Fibroblast of peridontal ligament (primary cell): ENCODE data around the gene DCTN3.
"Not testable (repeated sequence)": the region's sequence is repeated elsewhere in the genome, so short reads cannot be mapped to it uniquely, and the experiment has no call there.

Experiments
- DNase-seq: peaks from one replicate; pipeline ENCODE4 v3.0.0-alpha.2; 2010; ENCODE audit errors: extremely low read depth

DCTN3 gene

DNA sequence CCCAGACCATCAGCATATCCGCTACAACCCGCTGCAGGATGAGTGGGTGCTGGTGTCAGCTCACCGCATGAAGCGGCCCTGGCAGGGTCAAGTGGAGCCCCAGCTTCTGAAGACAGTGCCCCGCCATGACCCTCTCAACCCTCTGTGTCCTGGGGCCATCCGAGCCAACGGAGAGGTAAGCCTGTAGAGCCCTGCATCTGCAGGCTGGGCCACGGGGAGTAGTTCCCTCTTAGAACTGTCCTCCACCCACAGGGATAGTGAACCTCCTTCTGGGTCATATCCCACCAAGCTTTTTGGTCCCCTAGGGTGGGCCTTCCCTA is 26.7 kb upstream of the DCTN3 start:
- DNase-seq: no peak

DNA sequence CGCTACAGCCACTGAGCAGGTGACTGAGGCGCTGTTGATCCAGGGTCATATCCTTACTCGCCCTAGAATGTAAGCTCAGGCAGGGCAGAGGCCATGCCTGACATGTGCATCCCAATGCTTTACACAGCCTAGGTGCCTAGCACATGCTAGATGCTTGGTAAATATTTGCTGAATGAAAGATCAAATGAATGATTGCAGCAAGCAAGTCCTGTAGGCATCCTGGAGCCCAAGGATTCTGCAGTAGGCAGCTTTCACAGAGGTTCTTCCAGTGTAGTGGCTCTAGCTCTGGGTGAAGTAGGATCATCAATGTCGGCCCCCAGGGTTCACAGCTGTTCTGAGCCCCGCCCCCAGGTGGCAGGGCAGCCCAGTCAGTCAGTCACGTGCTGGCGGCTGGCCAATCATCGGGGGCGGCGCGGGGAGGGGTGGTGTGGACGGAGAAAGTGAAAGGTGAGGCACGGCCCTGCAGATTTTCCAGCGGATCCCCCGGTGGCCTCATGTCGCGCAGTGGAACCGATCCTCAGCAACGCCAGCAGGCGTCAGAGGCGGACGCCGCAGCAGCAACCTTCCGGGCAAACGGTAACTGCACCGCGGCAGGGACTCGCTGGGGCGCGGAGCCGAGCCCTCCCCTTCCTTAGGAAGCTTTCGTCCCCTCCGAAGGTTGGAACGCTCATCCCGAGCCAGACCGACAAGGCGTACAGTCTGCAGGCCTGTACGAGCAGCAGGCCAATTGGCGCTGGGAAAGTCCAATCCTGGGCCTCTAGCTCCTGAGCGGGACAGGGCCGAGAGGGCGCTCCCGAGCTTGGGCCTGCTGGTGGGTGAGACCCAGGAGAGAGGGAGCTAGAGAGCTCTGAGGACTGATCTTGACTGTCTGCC is 26.2 kb upstream of the DCTN3 start, which contains the start of gene GALT:
TSS of gene GALT (plus strand) at position 465 of the 873 bp plus-strand sequence. CDS start at position 495, 30 bp downstream.
- DNase-seq: peak; percentile 75

DNA sequence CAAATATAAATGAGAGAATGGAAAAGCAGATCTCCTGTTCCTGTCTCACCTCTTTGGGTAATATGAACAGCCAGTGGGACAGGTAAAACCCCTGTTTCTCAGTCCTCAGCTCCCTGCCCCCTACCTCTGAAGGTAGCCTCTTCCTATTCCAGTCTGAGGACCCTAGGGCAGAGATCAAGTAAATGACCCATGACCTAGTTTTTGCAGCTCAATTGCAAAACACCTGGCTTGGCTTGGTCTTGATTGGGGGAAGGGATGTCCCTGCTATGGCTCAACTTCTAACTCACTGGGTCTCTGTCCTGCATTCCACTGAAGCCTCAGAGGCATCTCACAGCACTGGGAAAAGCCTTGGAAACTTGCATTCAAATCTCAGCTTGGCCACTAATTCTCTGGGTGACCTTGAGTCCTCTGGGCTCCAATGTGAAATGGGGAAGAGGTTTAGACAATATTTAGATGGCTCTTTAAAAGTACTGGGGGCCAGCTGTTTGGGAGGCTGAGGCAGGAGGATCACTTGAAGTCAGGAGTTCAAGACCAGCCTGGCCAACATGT is 24.5 kb upstream of the DCTN3 start:
- DNase-seq: no peak

GRCh38 chr9:34642679-34643078 is 22.4 kb upstream of the DCTN3 start:
- no peak for DNase-seq

- DNase-seq: not testable (repeated sequence)
These were observed 19.0 kb upstream of the DCTN3 start for GRCh38 chr9:34639322-34639721.

GRCh38 chr9:34638138-34638445 is 17.8 kb upstream of the DCTN3 start:
- DNase-seq: peak; percentile 25

GRCh38 chr9:34637356-34638137 is 17.3 kb upstream of the DCTN3 start, which contains the start of gene SIGMAR1:
Gene SIGMAR1 (minus strand): TSS chr9:34637787. CDS start chr9:34637697, 90 bp downstream.
- DNase-seq: peak; percentile 85

DNA sequence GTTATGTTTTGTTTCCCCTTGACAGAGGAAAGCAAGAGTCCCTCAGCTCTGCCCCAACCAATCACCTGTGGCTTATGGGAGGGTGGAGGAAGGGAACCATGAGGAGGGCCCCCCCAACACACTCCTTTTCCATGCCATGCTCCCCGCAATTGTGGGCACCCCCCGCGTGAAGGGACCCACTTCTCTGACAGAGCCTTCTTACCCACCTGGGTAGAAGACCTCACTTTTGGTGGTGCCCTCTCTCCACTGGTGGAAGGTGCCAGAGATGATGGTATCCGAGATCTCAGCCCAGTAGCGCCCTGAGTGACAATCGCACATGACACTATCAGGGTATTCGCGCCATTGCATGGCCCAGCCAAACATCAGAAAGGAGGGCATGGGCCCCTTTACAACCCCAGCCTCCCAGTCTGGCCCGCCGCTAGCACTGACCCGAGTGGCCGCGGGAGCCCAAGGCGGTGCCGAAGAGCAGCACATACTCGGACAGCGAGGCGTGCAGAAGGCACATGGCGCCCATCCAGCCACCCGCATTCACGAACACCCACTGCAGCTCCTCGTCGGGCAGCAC is 16.6 kb upstream of the DCTN3 start:
- DNase-seq: no peak

- DNase-seq: no peak
These were observed 15.3 kb upstream of the DCTN3 start for GRCh38 chr9:34635556-34635955.

- no peak for DNase-seq
These were observed 14.4 kb upstream of the DCTN3 start for GRCh38 chr9:34634551-34635248.

- DNase-seq: peak; percentile 64
These were observed 13.7 kb upstream of the DCTN3 start for GRCh38 chr9:34633851-34634550.

- no peak for DNase-seq
These were observed 12.9 kb upstream of the DCTN3 start for GRCh38 chr9:34633166-34633565.

GRCh38 chr9:34630402-34631154 is 10.3 kb upstream of the DCTN3 start:
- no peak for DNase-seq

GRCh38 chr9:34629491-34629808 is 9.2 kb upstream of the DCTN3 start:
- DNase-seq: no peak

GRCh38 chr9:34628656-34629490 is 8.6 kb upstream of the DCTN3 start, which contains the start of gene ARID3C:
Gene ARID3C (minus strand): TSS chr9:34629066. CDS start chr9:34628014, 1,052 bp downstream.
- no peak for DNase-seq

- DNase-seq: no peak
These were observed 7.7 kb upstream of the DCTN3 start for GRCh38 chr9:34627716-34628655.

DNA sequence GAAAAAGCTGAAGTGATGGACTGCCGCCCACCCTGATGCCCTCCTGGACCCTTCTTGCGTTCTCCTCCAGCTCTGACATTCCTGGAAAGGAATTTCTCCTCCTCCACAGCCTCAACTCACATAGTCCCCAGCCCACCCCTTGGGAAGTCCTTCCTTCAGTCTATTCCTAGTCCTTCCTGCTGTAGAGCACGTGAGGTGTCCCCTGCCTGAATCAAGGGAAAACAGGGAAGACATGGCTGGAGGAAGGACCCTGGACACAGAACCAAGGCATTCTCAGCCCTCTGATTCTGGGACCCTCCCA is 4.8 kb upstream of the DCTN3 start:
- no peak for DNase-seq

DNA sequence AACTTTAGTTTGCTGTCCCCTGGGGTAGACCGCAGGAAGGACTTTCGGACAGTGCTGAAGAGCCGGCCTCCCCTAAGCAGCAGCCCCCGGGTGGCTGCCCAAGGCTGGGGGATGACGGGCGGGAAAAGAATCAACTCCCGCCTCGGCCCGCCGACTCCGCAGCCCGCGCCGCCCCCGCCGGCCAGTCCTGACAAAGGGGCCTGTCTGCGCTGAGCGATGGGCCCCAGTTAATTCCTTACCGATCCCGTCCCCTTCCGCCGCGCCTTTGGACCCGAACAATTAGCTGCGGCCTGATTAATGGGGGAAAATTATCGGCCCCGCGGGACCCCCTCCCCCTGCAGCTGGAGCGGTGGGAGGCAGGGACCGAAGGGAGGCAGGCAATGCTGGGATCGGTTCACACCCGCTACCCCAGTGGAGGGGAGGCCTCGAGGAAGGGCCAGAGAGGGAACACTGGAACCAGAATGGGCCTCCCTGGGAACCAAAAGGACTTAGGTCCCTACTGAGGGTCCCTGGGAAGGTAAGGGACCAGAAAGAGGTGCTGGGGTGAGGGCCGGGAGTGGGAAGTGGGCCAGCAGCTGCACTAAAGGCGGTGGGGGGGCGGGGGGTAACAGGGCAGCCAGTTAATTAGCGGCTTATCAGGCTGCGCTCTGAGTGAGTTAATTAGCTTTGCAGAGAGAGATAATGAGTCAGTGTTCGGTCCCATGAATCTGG is 4.3 kb upstream of the DCTN3 start:
- no peak for DNase-seq
